Forelimb muscle (tissue), 1 donor: ENCODE results near the gene PALLD. TPM values are rescaled to one million over a fixed set of nuclear protein-coding genes. Genes with fewer than 3 reads are reported as not detected.
"Not testable (repeated sequence)": the region's sequence is repeated elsewhere in the genome, so short reads cannot be mapped to it uniquely, and the experiment has no call there.

Source experiments
- DNase-seq: peaks from one replicate; pipeline ENCODE4 v3.0.0-alpha.2; 2013; ENCODE audit warnings: low read depth
- polyA plus RNA-seq: library from polyadenylated mRNA; unstranded; fragments of 120-200 nt; gene quantifications from one replicate; pipeline ENCODE4 v1.2.1, GENCODE V29; 2013; ENCODE audit not compliant: insufficient read length

Gene PALLD
- polyA plus RNA-seq, 1 donor = 167 TPM

DNA sequence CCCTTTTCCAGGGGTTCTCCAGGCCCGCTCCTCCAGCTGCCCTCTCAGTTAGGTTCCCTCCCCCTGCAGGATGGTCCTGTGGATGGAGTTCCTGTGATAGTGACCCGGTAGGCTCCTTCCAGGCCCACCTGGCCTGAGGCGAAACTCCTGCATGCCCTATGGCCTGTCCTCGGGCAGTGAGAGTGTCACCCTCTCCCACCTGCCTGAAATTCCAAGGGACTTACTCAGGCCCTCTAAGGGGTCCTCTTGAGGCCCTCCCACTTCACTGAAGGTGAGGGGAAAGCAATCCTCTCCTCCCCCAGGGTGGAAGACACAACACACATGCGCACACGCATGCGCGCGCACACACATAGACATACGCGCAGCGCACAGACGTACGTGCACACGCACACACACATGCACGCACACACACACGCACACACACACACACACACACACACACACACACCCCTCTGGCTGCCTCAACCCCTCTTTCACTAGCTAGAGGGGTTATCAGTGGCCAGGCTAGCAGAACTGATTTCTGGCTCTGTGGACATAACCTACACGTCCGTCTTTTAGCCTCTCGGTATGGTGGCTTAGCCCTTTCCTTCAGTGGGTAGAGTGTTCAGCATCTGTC, 297.3 kb downstream of the PALLD start:
- no peak for DNase-seq

DNA sequence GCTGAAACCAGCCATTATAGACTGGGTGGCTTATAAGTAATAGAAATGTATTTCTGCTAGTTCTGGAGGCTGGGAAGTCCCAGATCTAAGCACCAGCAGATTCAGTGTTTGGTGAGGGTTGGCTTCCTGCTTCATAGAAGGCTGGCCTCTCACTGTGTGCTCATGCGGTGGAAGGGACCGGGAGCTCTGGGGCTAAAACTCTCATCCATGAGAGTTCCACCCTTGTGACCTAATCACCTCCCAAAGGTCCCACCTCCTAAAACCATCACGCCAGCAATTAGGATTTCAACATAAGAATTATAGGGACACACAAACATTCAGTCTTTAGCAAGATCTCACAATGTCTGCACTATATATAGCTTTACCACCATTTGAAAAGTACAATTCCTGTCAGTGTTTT, 298.0 kb downstream of the PALLD start:
- no peak for DNase-seq

DNA sequence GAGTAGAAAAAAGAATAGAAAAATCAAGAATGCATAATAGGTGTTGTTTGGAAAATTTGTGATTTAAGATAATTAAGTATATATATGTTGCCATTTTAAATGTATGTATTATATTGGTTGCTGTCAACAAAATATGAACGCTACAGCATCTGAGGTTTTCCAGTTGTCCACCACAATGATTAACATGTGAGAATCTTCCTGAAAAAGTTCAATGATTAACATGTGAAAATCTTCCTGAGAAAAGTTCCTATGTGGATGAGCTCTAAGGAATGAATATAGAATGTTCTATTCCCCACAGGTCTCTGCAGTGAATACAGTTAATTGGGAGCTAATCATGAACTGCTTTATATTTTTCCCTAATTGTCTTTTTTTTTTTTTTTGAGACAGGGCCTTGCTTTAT, 298.5 kb downstream of the PALLD start:
- DNase-seq = no peak

DNA sequence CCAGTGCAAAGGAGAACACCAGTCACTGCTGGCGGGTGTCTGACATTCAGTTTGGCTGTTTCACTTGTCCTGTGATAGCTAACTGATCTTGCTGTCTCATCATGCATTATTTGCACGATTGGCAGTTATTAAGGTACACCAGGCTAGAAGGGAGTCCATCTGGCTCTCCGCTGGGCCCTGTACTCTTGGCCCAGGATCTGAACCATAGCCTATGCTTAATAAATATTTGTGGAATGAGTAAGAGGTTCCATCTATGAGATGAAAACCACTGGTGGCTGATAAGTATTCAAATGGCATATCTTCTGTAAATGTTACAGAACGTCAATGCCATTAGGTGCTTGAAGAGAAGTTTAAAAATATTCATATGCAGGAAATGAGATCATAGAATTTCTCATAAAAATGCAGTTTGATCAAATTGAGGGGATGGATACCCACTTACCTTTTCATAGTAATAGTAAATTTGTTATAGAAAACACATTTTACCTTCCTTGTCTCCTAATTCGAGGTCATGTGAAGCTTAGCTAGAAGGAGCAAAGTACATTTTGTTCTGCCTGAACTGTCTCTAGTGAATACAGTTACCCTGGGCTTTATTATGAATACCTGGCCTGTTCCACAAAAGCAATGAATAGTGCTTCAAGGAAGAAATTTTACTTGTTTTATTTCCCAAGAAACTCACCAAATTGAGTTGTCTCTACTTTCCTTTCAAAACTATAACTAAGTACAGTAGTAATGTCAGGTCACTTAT, 299.7 kb downstream of the PALLD start:
- no peak for DNase-seq

DNA sequence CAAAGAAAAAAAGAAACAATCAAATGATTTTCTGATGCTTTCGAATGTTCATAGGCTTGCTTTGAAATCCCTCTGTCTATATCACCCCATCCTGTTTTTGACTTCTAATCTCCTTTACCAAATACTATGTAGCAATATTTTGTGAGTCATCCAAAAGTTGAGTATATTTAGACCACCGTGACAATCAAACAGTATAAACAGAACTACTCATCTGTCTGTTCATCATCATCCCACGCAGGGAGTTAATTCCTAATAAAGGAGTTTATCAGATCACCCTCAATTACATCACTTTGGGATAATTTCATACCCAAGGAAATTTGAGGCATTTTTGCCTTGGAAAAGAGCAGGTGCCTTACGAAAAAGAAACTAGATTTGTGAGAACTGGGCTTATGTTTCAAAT, 300.3 kb downstream of the PALLD start:
- DNase-seq = no peak

DNA sequence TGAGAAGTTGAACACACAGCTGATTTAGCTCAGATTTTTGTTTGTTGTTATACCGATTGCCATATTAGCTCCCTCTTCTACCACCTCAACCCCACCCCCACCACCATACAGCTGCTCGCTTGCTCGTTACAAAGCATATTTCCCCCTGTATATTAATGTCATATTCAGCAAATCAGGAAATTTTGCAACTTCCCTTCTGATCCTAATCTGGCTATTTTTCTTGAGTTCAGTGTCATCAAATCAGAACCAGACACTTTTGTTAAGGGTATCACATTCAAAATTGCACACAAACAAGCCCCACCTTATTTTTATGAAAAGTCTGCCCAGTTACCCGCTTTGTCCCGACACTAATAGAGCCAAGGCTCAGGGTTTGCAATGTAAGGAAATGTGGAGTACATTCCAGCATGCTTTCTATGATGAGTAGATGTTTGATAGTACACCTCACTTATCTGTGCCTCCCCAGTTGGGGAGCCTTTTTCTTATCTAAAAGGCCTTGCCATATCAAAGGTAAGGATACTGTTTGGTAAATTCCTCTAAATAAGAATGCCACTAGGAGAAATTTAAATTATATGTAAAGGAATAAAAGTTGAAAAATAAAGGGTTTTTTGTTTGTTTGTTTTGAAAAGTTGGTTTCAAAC, 301.0 kb downstream of the PALLD start:
- no peak for DNase-seq

DNA sequence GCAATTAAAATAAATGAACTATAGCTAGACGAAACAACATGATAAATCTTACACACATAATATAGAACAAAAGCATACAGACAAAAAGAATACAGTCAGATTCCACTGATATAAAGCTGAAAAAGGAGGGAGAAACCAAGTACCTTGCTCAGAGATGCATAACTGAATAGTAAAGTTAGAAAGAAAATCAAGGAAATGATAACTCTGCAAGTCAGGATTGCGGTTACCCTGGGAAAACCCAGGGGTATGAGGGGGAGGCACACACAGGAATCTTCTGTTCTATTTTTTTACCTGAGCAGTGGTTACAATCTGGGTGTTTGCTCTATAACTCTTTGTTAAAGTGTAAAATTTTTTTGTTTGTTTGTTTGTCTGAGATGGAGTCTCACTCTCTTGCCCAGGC, 304.1 kb downstream of the PALLD start:
- no peak for DNase-seq

DNA sequence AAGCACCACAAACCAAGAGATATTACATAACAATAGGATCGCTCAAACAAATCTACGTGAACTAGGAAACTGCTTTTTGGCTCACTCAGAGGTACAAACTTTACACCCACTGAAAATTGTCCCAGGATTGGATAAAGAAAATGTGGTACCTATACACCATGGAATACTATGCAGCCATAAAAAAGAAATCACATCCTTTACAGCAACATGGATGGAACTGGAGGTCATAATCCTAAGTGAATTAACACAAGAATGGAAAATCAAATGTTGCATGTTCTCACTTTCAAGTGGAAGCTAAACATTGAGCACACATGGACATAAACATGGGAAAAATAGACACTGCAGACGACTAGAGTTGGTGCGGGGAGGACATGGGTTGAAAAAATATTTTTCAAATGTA, 305.4 kb downstream of the PALLD start:
- no peak for DNase-seq

DNA sequence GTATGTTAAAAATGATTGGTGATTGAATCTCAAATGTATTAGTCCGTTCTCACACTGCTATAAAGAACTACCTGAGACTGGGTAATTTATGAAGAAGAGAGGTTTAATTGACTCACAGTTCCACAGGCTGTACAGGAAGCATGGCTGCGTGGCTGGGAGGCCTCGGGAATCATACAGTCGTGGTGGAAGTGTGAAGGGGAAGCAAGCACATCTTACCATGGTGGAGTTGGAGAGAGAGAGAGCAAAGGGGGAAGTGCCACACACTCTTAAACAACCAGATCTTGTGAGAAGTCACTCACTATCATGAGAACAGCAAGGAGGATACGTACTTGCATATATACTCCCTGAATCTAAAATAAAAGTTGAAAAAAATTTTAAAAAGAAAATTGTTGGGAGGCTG, 306.2 kb downstream of the PALLD start:
- not testable (repeated sequence) for DNase-seq

DNA sequence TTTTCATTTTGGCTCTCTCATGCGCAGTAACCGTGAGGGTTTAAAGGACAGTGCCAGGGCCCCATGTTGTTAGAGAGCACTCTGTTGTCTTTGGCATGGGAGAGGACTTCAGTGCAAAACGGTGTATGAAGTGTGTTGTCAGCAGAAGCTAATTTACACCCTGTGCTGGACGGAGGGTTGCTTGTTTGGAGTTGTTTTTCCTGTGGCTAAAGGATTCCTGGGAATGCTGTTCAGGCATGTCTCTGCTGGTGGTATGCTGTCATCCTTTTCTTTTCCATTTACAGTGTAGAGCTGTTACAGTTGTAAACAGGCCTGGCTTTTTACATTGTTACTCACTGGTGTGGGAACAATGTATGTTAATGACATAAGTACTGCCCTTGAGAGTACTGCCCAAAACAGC, 306.9 kb downstream of the PALLD start:
- no peak for DNase-seq

DNA sequence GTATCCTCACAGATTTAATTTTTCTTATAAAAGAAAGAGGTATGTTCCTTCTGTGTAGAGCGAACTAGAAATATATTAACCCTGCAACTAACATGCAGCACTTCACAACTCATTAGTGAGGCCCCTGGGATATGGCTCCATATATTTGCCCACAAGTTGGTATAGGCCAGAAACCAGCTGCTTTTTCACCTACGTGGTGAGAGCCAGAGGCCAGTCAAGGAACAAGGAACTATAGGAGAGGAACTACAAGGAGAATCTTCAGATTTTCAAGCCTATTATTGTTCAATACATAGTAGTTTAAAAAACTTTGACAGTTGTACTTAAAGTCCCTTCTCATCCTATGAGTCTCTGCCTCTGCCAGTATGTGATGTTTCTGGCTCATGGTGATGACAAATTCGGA, 307.3 kb downstream of the PALLD start:
- no peak for DNase-seq

DNA sequence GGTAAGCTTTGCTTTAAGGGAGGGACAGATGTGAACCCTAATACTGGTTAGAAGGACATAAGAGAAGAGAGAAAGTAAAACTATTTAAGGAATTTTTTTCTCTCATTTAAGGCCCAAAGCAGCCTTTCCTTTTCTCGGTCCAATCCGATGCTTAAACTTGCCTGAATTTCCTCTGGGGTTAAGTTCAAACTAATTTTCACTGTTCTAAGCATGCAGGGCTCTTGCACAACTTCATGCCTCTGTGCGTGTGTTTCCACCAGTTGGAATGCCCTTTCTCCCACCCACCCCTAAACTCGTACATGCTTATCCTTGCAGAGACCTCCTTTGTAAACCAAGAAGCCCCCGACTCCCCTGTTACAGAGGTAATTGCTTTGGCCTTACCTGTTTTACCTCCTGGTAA, 308.5 kb downstream of the PALLD start:
- no peak for DNase-seq

DNA sequence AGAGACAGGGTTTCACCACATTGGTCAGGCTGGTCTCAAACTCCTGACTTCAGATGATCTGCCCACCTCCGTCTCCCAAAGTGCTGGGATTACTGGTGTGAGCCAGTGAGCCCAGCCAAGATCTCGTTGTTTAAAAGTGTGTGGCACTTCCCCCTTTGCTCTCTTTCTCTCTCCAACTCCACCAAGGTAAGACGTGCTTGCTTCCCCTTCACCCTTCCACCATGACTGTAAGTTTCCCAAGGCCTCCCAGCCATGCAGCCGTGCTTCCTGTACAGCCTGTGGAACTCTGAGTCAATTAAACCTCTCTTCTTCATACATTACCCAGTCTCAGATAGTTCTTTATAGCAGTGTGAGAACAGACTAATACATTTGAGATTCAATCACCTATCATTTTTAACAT, 309.4 kb downstream of the PALLD start:
- not testable (repeated sequence) for DNase-seq

DNA sequence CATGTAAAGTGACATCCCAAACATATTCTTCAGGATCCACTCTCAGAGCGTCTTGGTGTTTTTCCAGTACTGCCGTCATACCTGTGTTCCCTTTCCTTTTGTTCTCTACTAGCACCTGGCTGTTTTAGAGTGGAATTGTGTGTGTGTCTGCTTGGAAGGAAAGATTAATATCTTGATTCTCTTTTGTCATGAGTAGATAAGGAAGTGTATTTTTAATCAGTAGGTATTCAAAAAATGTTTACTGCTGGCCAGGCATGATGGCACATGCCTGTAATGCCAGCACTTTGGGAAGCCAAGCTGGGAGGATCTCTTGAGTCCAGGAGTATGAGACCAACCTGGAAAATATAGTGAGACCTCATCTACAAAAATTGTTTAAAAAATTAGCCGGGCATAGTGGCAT, 314.4 kb downstream of the PALLD start:
- DNase-seq = no peak

DNA sequence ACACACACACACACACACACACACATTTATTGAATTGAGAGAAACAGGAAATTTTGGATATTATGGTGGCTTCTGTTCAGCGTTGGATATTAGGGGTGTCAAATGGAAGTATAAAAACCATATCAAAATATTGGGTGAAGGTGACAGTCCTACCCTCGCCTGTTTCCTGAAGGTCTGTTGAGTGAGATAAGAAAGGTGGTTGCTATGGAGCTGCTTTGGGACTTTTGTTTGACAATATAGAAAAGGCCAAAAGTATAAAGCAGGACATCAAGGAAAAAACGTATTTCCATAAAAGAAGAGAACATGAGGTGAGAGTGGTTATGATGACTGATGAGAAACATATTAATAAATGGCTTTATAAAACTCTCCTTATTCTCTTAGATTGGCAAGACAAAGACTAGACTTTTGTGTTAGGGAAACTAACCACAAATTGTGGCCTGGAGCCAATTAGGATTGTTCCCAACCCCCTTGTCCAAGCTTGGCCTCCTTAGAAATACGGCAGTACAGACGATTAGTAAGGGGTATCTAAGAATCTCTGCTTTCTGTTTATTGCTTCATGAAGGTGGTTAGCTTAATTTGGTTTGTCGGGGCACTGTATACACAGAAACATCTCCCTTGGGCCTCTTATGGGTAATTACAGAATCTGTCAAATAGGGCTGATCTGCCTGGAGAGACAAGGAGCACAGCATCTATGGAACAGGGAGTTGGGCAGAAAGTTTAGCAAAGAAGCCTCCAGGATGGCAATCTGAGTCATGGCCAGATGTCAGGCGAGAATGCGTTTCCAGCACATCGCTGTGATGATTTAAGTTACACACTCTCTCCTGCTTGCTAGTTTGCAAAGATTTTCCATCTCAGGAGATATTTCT, 315.2 kb downstream of the PALLD start:
- DNase-seq = no peak

DNA sequence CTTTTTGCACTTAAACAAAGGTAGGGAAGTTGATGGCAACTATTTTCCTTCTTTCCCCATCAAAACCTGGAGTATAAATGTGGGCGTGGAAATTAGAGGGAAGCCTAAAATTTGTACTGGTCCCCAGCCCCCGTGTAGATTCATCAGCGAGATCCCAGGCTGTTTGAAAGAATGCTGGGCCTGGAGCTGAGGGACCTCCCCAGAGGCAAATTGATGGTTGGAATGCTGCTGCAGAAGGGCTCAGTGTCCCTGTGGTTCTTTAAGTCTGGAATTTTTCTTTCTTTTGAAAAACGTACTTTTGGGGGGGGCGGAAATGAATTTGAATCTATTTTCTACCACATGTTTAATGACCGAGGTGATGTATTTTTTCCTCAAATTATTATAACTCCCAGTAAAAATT, 316.0 kb downstream of the PALLD start:
- DNase-seq = no peak

DNA sequence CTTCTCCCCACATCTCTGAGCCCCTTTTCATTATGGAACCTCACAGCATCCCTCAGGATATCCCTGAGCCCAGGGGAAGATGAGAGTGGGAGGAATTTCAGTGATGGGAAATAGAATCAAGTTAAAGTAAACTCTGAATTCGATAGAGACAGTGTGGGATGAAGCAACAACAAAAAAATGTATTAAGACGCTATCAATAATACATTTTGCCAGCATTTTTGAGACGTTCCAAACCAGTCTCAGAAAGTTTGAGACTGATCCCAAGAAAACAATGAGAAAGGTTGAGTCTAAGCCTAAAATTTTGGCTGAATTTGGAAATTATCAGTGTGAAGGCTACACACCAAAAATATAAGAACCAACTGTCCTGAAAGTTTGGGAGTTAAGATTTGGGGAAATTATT, 317.0 kb downstream of the PALLD start:
- no peak for DNase-seq

DNA sequence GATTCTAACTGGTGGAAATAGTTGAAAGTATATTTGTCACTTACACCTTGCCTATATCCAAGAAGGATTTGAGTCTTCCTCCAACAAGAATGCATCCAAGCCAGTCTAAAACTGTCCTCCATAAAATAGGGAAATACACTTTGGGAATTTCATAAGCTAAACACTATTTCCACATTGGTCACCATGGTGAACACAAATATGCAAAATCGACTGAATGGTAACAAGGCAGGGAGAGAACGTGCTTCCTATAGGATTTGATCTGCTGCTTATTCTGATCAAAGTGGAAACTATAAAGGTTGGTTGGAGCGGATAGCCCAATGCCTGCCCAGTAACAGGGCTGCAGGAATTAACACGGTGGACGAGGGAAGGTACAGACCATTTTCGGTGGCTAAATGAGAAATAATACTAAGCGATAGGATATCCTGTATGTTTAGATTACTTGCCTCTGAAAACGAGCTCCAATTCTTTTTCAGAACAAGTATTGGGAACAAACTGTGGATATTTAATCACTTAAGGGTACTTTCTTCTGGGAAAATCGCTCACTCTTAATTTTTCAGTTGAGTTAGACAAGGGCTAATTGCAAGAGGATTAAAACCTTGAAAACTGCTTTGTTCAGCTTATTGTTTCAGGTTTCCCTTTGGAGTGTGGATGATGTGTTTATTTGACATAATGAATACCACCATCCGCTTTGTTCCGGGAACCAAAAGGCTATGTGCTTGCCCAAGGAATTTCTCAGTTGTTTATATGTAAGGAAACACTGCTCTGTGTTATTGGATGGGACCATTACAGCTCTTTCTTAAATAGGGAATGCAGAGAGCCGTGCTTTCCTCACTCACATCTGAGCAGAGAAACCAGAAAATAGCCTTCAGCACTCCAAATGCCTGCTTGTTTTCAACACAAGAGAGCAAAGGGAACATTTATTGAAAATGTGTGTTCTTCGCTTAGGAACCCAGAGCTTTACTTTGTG, 318.8 kb downstream of the PALLD start:
- DNase-seq = no peak

DNA sequence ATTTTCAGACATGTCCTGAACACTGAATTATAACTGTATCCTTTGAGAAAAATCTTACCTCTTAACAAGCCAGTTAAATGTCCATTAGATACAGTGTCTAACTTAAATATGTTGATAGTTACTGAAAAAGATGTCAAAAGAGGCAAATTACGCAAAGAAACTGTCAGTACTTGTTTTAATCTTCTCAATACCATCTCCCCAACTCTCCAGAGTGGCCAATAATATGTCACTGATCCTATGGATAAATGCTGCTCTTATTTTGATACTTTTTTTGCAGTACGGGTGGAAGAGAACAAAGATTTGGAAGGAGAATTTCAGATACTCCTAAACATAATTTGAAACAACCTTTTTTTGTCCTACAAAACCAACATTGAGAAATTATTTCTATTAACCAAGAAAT, 320.5 kb downstream of the PALLD start:
- no peak for DNase-seq

DNA sequence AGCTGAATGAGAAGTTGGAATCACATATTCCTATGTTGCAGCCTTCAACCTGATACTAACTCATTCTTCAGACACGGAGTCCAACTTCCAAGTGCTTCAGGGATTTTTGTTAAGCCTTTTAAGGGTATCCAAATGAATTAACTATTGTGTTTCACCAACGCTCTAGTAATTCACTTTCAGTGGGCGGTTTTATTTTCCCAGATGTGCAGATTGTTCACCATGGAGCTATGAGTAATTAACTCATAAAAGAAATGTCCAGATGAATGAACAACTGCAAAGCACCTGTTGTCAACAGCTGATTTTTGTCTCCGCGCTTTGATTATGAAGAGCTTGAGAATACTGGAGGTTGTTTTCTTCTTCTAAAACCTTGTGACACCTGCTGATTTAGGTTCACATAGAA, 325.6 kb downstream of the PALLD start:
- DNase-seq = no peak

DNA sequence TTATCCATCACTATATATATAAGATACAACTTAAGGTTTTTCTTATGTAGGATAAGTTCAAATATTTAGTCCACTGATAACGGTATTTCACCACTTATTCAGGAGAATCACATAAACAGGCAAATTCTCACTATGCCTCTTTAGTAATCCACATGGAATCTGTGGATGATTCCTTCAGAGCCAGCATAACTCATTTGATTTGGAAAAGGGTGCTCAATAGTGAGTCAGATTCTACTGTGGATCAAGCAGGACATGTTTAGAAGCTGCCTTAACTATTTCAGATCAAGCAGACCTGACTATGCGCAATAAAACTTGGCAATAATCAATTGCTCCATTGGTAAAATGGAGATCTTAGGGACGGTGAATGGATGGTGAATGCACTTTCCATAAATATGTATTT, 329.1 kb downstream of the PALLD start:
- no peak for DNase-seq
